Measurements from ENCODE around the gene BBS7.

BBS7 gene

GRCh38 chr4:121869841-121870822 is at the start of gene BBS7:
Gene BBS7, minus strand, starts transcription at chr4:121870474. Its CDS starts 161 bp downstream, at chr4:121870313.
- CTCF ChIA-PET, result interaction anchor here (1.2 to 1.8 kb wide), 4 partner anchors 28 to 708 kb away, joined by 4 to 6 read pairs (median 5); no protein-coding TSS in a partner anchor
- peaks cover 32% of the 10 kb centered on the region for H3K27me3 Mint-ChIP-seq
- H3K27ac Mint-ChIP-seq, result peak within 1 kb of the TSS; percentile 87
- H3K9me3 Mint-ChIP-seq, result no peaks in the 10 kb centered on the region
- H3K4me1 Mint-ChIP-seq, result peaks cover 23% of the 10 kb centered on the region
- DNase-seq, result peak; percentile 99
- peaks cover 19% of the 10 kb centered on the region for H3K36me3 Mint-ChIP-seq
- peak within 1 kb of the TSS; percentile 94 for H3K4me3 Mint-ChIP-seq

- H3K4me1 Mint-ChIP-seq, result peaks cover 7% of the 10 kb centered on the region
- no peaks in the 10 kb centered on the region for H3K36me3 Mint-ChIP-seq
- H3K27me3 Mint-ChIP-seq, result no peaks in the 10 kb centered on the region
- CTCF ChIA-PET, result no interaction called here
- H3K9me3 Mint-ChIP-seq, result no peaks in the 10 kb centered on the region
- no peak for DNase-seq
- H3K4me3 Mint-ChIP-seq, result no peak overlapping the region
- no peak overlapping the region for H3K27ac Mint-ChIP-seq
These were observed 43.4 kb upstream of the BBS7 start for GRCh38 chr4:121913667-121914066.

- Mint-ChIP-seq H3K27me3 (no peaks in the 10 kb centered on the region), H3K4me3 (no peak overlapping the region), H3K4me1 (no peaks in the 10 kb centered on the region), H3K9me3 (no peaks in the 10 kb centered on the region), H3K27ac (no peak overlapping the region), H3K36me3 (no peaks in the 10 kb centered on the region)
- DNase-seq, result no peak
- CTCF ChIA-PET, result no interaction called here
These were observed 38.1 kb upstream of the BBS7 start for GRCh38 chr4:121908346-121908745.

- no peak overlapping the region for H3K4me3 Mint-ChIP-seq
- no peaks in the 10 kb centered on the region for H3K27me3 Mint-ChIP-seq
- H3K9me3 Mint-ChIP-seq, result no peaks in the 10 kb centered on the region
- H3K36me3 Mint-ChIP-seq, result no peaks in the 10 kb centered on the region
- CTCF ChIA-PET, result interaction anchor here (0.6 to 2.8 kb wide), 25 partner anchors 10 to 1030 kb away, joined by 3 to 44 read pairs (median 4); partner anchors contain the start of gene TRPC3
- H3K27ac Mint-ChIP-seq, result no peak overlapping the region
- H3K4me1 Mint-ChIP-seq, result peaks cover 7% of the 10 kb centered on the region
- peak; percentile 64 for DNase-seq
These were observed 30.1 kb upstream of the BBS7 start for GRCh38 chr4:121900132-121900983.

- no peaks in the 10 kb centered on the region for H3K9me3 Mint-ChIP-seq
- H3K27me3 Mint-ChIP-seq, result no peaks in the 10 kb centered on the region
- CTCF ChIA-PET, result interaction anchor here (0.6 to 1.5 kb wide), 6 partner anchors 10 to 679 kb away, joined by 3 to 5 read pairs (median 3); partner anchors contain the start of gene BBS7
- DNase-seq, result peak; percentile 30
- H3K36me3 Mint-ChIP-seq, result no peaks in the 10 kb centered on the region
- H3K4me3 Mint-ChIP-seq, result no peak overlapping the region
- H3K27ac Mint-ChIP-seq, result no peak overlapping the region
- peaks cover 7% of the 10 kb centered on the region for H3K4me1 Mint-ChIP-seq
These were observed 27.9 kb upstream of the BBS7 start for GRCh38 chr4:121898150-121898549.

GRCh38 chr4:121888134-121888533 is 17.9 kb upstream of the BBS7 start:
- H3K36me3 Mint-ChIP-seq, result no peaks in the 10 kb centered on the region
- CTCF ChIA-PET, result interaction anchor here (0.6 to 1.5 kb wide), 3 partner anchors 10 to 129 kb away, joined by 3 to 4 read pairs (median 3); no protein-coding TSS in a partner anchor

GRCh38 chr4:121885115-121885514 is 14.8 kb upstream of the BBS7 start:
- CTCF ChIA-PET, result no interaction called here
- H3K27me3 Mint-ChIP-seq, result peaks cover 12% of the 10 kb centered on the region
- DNase-seq, result no peak
- H3K36me3 Mint-ChIP-seq, result no peaks in the 10 kb centered on the region
- H3K4me1 Mint-ChIP-seq, result no peaks in the 10 kb centered on the region
- H3K27ac Mint-ChIP-seq, result no peak overlapping the region
- H3K9me3 Mint-ChIP-seq, result no peaks in the 10 kb centered on the region
- no peak overlapping the region for H3K4me3 Mint-ChIP-seq

More at GRCh38 chr4:121888134-121888533, 17.9 kb upstream of the BBS7 start:
- Mint-ChIP-seq H3K4me1 (no peaks in the 10 kb centered on the region), H3K9me3 (no peaks in the 10 kb centered on the region), H3K27ac (no peak overlapping the region), H3K27me3 (peaks cover 4% of the 10 kb centered on the region), H3K4me3 (no peak overlapping the region)
- DNase-seq, result no peak

- DNase-seq, result no peak
- H3K36me3 Mint-ChIP-seq, result no peaks in the 10 kb centered on the region
- peaks cover 25% of the 10 kb centered on the region for H3K27me3 Mint-ChIP-seq
- H3K27ac Mint-ChIP-seq, result no peak overlapping the region
- H3K4me3 Mint-ChIP-seq, result no peak overlapping the region
- no peaks in the 10 kb centered on the region for H3K4me1 Mint-ChIP-seq
- CTCF ChIA-PET, result no interaction called here
- no peaks in the 10 kb centered on the region for H3K9me3 Mint-ChIP-seq
These were observed 10.9 kb upstream of the BBS7 start for GRCh38 chr4:121881158-121881557.

GRCh38 chr4:121879135-121879534 is 8.9 kb upstream of the BBS7 start:
- H3K4me1 Mint-ChIP-seq, result no peaks in the 10 kb centered on the region
- H3K27me3 Mint-ChIP-seq, result peaks cover 32% of the 10 kb centered on the region
- no peak overlapping the region for H3K27ac Mint-ChIP-seq
- CTCF ChIA-PET, result interaction anchor here (0.7 kb wide), 1 partner anchor 14 kb away, joined by 3 read pairs; no protein-coding TSS in a partner anchor
- H3K9me3 Mint-ChIP-seq, result no peaks in the 10 kb centered on the region
- no peak overlapping the region for H3K4me3 Mint-ChIP-seq
- H3K36me3 Mint-ChIP-seq, result no peaks in the 10 kb centered on the region
- no peak for DNase-seq

- no peak for DNase-seq
- CTCF ChIA-PET, result interaction anchor here (1.9 kb wide), 1 partner anchor 23 kb away, joined by 8 read pairs; no protein-coding TSS in a partner anchor
- H3K4me3 Mint-ChIP-seq, result no peak overlapping the region
- H3K27me3 Mint-ChIP-seq, result peaks cover 42% of the 10 kb centered on the region
- H3K9me3 Mint-ChIP-seq, result no peaks in the 10 kb centered on the region
- no peak overlapping the region for H3K27ac Mint-ChIP-seq
- H3K4me1 Mint-ChIP-seq, result no peaks in the 10 kb centered on the region
- H3K36me3 Mint-ChIP-seq, result no peaks in the 10 kb centered on the region
These were observed 6.9 kb upstream of the BBS7 start for GRCh38 chr4:121877041-121877773.

- H3K36me3 Mint-ChIP-seq, result no peaks in the 10 kb centered on the region
- H3K4me3 Mint-ChIP-seq, result no peak overlapping the region
- CTCF ChIA-PET, result no interaction called here
- H3K9me3 Mint-ChIP-seq, result no peaks in the 10 kb centered on the region
- peaks cover 2% of the 10 kb centered on the region for H3K4me1 Mint-ChIP-seq
- peaks cover 44% of the 10 kb centered on the region for H3K27me3 Mint-ChIP-seq
- no peak for DNase-seq
- H3K27ac Mint-ChIP-seq, result no peak overlapping the region
These were observed 5.8 kb upstream of the BBS7 start for GRCh38 chr4:121876070-121876469.

- H3K27ac Mint-ChIP-seq, result no peak overlapping the region
- H3K27me3 Mint-ChIP-seq, result peaks cover 41% of the 10 kb centered on the region
- DNase-seq, result no peak
- no peaks in the 10 kb centered on the region for H3K36me3 Mint-ChIP-seq
- H3K9me3 Mint-ChIP-seq, result no peaks in the 10 kb centered on the region
- no peak overlapping the region for H3K4me3 Mint-ChIP-seq
- CTCF ChIA-PET, result no interaction called here
- peaks cover 6% of the 10 kb centered on the region for H3K4me1 Mint-ChIP-seq
These were observed 5.4 kb upstream of the BBS7 start for GRCh38 chr4:121875652-121876051.

GRCh38 chr4:121873604-121874003 is 3.3 kb upstream of the BBS7 start:
- no peak for DNase-seq
- Mint-ChIP-seq H3K36me3 (no peaks in the 10 kb centered on the region), H3K9me3 (no peaks in the 10 kb centered on the region), H3K4me3 (no peak overlapping the region), H3K4me1 (peaks cover 22% of the 10 kb centered on the region), H3K27me3 (peaks cover 48% of the 10 kb centered on the region), H3K27ac (no peak overlapping the region)
- CTCF ChIA-PET, result interaction anchor here (0.6 kb wide), 1 partner anchor 778 kb away, joined by 4 read pairs; no protein-coding TSS in a partner anchor
